ENCODE data around the gene MOV10L1.

The MOV10L1 gene

DNA sequence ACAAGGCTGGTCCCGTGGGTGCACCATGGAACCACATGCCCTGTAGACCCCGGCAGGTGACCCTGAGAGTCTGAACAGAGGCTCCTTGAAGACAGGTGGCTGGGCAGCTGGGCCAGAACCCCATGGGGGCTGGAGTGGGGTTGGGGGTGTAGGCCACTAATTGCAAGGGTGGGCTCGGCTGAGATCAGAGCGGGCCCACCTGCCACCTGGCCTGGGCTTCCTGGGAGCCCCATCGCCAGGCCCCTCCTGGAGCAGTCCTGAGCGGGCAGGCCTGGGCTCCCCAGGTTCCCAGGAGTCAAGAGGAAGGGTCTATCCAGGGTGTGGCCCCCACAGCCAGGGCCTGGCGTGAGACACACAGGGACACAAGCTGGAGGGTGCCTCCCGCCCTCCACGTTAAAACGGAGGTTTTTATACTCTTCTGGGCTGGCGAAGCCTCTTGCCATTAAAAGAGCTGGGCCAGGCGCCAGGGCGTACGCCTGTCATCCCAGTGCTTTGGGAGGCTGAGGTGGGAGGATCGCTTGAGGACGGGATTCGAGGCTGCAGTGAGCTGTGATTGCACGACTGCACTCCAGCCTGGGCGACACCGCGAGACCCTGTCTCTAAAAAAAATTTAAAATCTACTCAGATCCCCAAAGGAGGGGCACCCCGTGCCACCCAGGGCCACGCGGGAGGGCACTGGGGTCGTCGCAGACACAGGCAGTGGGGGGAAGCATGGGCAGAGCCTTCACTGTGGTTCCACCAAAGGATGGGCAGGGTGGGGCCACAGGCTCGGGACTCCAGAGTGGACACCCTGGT lies 91.1 kb downstream of the MOV10L1 start:
- Histone ChIP-seq H3K9ac (ENCODE audit: low read length) (no peak overlapping the region), H3K27ac (ENCODE audit: low read depth, low read length, poor library complexity, severe bottlenecking) (no peak overlapping the region), H4K20me1 (ENCODE audit: insufficient read depth, low read length) (no peaks in the 10 kb centered on the region), H3K4me2 (ENCODE audit: low read length) (no peak overlapping the region), H3K36me3 (ENCODE audit: insufficient read depth, low read length) (no peaks in the 10 kb centered on the region), H3K79me2 (ENCODE audit: insufficient read depth, low read length) (no peaks in the 10 kb centered on the region), H3K9me3 (ENCODE audit: low read length) (no peaks in the 10 kb centered on the region), H3K4me3 (ENCODE audit: low read depth, low read length, poor library complexity, severe bottlenecking) (no peak overlapping the region), H3K9me2 (ENCODE audit: low read depth, low read length) (no peaks in the 10 kb centered on the region), H3F3A (ENCODE audit: insufficient read depth, low read length) (no peaks in the 10 kb centered on the region), H3K27me3 (ENCODE audit: insufficient read depth, low read length) (peaks cover 4% of the 10 kb centered on the region; the same call in 1 of the 2 replicates), H3K4me1 (ENCODE audit: insufficient read depth, low read length, severe bottlenecking) (peaks cover 29% of the 10 kb centered on the region), H2AFZ (ENCODE audit: low read length) (no peak overlapping the region)
- no peak for TF ChIP-seq EZH2 (IDR thresholded peaks at IDR 0.05; ENCODE audit: borderline replicate concordance, low read length)
- TF ChIP-seq, protein P1, sequence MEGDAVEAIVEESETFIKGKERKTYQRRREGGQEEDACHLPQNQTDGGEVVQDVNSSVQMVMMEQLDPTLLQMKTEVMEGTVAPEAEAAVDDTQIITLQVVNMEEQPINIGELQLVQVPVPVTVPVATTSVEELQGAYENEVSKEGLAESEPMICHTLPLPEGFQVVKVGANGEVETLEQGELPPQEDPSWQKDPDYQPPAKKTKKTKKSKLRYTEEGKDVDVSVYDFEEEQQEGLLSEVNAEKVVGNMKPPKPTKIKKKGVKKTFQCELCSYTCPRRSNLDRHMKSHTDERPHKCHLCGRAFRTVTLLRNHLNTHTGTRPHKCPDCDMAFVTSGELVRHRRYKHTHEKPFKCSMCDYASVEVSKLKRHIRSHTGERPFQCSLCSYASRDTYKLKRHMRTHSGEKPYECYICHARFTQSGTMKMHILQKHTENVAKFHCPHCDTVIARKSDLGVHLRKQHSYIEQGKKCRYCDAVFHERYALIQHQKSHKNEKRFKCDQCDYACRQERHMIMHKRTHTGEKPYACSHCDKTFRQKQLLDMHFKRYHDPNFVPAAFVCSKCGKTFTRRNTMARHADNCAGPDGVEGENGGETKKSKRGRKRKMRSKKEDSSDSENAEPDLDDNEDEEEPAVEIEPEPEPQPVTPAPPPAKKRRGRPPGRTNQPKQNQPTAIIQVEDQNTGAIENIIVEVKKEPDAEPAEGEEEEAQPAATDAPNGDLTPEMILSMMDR (IDR thresholded peaks at IDR 0.05; ENCODE audit: low read length), result no peak

DNA sequence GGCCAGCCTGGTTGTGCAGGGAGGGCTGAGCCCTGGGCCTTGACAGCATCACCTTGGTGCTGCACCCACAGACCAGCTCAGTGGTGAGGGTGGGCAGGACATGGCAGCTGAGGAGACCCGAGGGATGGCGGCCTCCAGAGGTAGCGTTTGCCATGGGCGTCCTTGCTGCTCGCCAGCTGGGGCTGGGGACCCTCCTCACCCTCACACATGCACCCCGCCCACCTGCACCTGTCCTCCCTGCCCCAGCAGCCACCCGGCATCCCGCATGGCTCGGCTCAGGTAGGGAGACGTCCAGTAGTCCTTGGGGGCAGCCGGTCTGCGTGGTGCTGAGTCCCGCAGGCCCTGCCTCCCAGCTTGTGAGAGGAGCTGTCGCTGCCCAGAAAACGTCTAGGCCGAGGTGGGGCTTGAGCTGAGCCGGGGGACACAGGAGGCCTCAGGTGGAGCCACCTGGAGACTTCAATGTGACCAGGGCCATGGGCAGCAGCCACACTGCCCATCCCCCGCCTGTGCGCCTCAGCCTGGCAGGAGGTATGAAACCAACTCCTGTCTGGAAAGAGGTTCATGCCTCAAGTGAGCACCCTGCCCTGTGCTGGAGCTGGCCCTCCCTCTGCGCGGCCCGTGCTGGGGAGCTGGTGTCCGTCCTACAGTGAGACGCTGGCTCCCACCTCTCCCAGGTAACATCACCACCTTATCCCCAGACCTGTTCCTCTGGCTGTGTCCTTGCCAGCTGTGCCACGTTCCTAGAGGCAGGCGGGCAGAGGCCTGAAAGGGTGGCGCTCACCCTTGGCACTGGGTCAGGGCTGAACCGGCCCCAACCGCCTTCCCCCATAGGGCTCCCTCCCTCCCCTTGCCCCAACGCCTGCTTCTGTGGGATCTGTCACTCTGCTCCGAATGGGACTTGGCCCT lies 92.6 kb downstream of the MOV10L1 start:
- H2AFZ ChIP-seq (ENCODE audit: low read length), result no peak overlapping the region
- no peak overlapping the region for H3K9ac ChIP-seq (ENCODE audit: low read length)
- H3K9me3 ChIP-seq (ENCODE audit: low read length), result no peaks in the 10 kb centered on the region
- H3K9me2 ChIP-seq (ENCODE audit: low read depth, low read length), result no peaks in the 10 kb centered on the region
- peaks cover 4% of the 10 kb centered on the region; the same call in 1 of the 2 replicates for H3K27me3 ChIP-seq (ENCODE audit: insufficient read depth, low read length)
- peaks cover 5% of the 10 kb centered on the region; the same call in 1 of the 2 replicates for H3K79me2 ChIP-seq (ENCODE audit: insufficient read depth, low read length)
- peaks cover 9% of the 10 kb centered on the region; the same call in 1 of the 2 replicates for H3K36me3 ChIP-seq (ENCODE audit: insufficient read depth, low read length)
- no peak overlapping the region for H3K4me3 ChIP-seq (ENCODE audit: low read depth, low read length, poor library complexity, severe bottlenecking)
- H3K4me1 ChIP-seq (ENCODE audit: insufficient read depth, low read length, severe bottlenecking), result peaks cover 25% of the 10 kb centered on the region
- H4K20me1 ChIP-seq (ENCODE audit: insufficient read depth, low read length), result no peaks in the 10 kb centered on the region
- no peak overlapping the region for H3K27ac ChIP-seq (ENCODE audit: low read depth, low read length, poor library complexity, severe bottlenecking)
- no peak overlapping the region for H3K4me2 ChIP-seq (ENCODE audit: low read length)
- TF ChIP-seq, protein P1 (IDR thresholded peaks at IDR 0.05; ENCODE audit: low read length), result no peak
- no peak for TF ChIP-seq EZH2 (IDR thresholded peaks at IDR 0.05; ENCODE audit: borderline replicate concordance, low read length)
- no peaks in the 10 kb centered on the region for H3F3A ChIP-seq (ENCODE audit: insufficient read depth, low read length)

DNA sequence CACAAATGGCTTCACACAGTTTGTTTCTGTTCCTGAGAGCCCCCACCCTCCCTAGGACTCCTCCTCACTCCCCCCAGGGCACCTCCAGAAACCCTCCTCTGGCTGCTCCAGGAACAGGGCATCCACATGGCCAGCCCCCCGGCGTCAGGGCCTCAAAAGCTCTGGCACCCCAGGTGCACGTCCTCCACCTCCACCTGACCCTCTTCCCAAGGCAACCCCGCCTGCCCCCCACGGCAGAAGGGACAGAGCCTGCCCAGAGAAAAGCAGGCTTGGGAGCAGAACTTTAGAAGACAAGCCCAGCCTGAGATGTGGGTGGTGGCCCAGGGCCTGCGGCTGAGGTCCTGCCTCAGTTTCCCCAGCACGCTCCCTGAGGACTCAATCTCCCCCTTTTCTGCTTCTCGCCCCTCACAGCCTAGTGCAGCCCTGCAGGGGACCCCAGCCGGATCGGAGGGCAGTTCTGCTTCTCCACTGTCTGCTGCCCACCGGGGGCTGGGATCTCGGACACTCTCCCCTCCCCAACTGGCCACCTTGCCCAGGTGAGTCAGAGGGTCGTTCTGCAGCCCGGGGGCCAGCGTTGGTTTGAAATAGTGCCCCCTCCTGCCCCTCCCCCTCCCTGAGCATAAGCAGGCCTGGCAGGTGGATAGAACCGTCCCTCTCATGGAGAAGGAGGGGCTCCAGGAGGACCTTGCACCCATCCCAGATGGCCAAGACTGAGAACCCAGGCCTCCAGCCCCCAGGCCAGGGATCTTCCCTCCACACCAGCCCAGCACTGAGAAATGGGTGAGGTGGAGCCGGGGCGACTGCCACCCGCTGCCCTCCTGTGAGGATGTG lies 93.5 kb downstream of the MOV10L1 start:
- no peak overlapping the region for H3K4me3 ChIP-seq (ENCODE audit: low read depth, low read length, poor library complexity, severe bottlenecking)
- H4K20me1 ChIP-seq (ENCODE audit: insufficient read depth, low read length), result no peaks in the 10 kb centered on the region
- H3K4me1 ChIP-seq (ENCODE audit: insufficient read depth, low read length, severe bottlenecking), result peaks cover 34% of the 10 kb centered on the region
- TF ChIP-seq, protein P1 (IDR thresholded peaks at IDR 0.05; ENCODE audit: low read length), result no peak
- no peak for TF ChIP-seq EZH2 (IDR thresholded peaks at IDR 0.05; ENCODE audit: borderline replicate concordance, low read length)
- peaks cover 5% of the 10 kb centered on the region; the same call in 1 of the 2 replicates for H3K79me2 ChIP-seq (ENCODE audit: insufficient read depth, low read length)
- no peak overlapping the region for H3K4me2 ChIP-seq (ENCODE audit: low read length)
- no peak overlapping the region for H2AFZ ChIP-seq (ENCODE audit: low read length)
- peaks cover 9% of the 10 kb centered on the region; the same call in 1 of the 2 replicates for H3K36me3 ChIP-seq (ENCODE audit: insufficient read depth, low read length)
- H3K9me2 ChIP-seq (ENCODE audit: low read depth, low read length), result no peaks in the 10 kb centered on the region
- no peaks in the 10 kb centered on the region for H3K9me3 ChIP-seq (ENCODE audit: low read length)
- 0 out of 2 replicates have a peak, but pooled peaks cover 3% of the 10 kb centered on the region for H3F3A ChIP-seq (ENCODE audit: insufficient read depth, low read length)
- H3K9ac ChIP-seq (ENCODE audit: low read length), result no peak overlapping the region
- peaks cover 4% of the 10 kb centered on the region; the same call in 1 of the 2 replicates for H3K27me3 ChIP-seq (ENCODE audit: insufficient read depth, low read length)
- H3K27ac ChIP-seq (ENCODE audit: low read depth, low read length, poor library complexity, severe bottlenecking), result no peak overlapping the region
